ENCODE results near the gene ARID3B.

GRCh38 chr15:74558706-74559105 is 17.7 kb downstream of the ARID3B start:
- no peak for TF ChIP-seq CTCF (IDR thresholded peaks at IDR 0.05)
- no peak for TF ChIP-seq POLR2A (IDR thresholded peaks at IDR 0.05)

Measured in testis (tissue), 2 donors.